ENCODE results near the gene LYL1. TPM values are rescaled to one million over a fixed set of nuclear protein-coding genes. Genes with fewer than 3 reads are reported as not detected.

The LYL1 gene
- total and polyA plus RNA-seq, 9 of the 15 experiments (the other 6 are each of a cell fraction or from before 2014, with no cell fraction given): 1.3 to 266 (median 34.0) TPM

GRCh38 chr19:13116282-13117175 is 13.9 kb upstream of the LYL1 start, which contains the start of gene TRMT1 (continued):
- TF ChIP-seq, protein P1, sequence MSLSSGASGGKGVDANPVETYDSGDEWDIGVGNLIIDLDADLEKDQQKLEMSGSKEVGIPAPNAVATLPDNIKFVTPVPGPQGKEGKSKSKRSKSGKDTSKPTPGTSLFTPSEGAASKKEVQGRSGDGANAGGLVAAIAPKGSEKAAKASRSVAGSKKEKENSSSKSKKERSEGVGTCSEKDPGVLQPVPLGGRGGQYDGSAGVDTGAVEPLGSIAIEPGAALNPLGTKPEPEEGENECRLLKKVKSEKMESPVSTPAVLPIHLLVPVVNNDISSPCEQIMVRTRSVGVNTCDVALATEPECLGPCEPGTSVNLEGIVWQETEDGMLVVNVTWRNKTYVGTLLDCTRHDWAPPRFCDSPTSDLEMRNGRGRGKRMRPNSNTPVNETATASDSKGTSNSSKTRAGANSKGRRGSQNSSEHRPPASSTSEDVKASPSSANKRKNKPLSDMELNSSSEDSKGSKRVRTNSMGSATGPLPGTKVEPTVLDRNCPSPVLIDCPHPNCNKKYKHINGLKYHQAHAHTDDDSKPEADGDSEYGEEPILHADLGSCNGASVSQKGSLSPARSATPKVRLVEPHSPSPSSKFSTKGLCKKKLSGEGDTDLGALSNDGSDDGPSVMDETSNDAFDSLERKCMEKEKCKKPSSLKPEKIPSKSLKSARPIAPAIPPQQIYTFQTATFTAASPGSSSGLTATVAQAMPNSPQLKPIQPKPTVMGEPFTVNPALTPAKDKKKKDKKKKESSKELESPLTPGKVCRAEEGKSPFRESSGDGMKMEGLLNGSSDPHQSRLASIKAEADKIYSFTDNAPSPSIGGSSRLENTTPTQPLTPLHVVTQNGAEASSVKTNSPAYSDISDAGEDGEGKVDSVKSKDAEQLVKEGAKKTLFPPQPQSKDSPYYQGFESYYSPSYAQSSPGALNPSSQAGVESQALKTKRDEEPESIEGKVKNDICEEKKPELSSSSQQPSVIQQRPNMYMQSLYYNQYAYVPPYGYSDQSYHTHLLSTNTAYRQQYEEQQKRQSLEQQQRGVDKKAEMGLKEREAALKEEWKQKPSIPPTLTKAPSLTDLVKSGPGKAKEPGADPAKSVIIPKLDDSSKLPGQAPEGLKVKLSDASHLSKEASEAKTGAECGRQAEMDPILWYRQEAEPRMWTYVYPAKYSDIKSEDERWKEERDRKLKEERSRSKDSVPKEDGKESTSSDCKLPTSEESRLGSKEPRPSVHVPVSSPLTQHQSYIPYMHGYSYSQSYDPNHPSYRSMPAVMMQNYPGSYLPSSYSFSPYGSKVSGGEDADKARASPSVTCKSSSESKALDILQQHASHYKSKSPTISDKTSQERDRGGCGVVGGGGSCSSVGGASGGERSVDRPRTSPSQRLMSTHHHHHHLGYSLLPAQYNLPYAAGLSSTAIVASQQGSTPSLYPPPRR (CRISPR knock-in tag; IDR thresholded peaks at IDR 0.05; ENCODE audit: borderline replicate concordance): no peak
- TF ChIP-seq MIER1 (IDR thresholded peaks at IDR 0.05; ENCODE audit: low read depth) (no peak), IRF1 (CRISPR knock-in tag; IDR thresholded peaks at IDR 0.05; ENCODE audit: borderline replicate concordance) (no peak)

Data from K562 (cell line).